BLaER1 treated with 17β-estradiol and CSF1 and Interleukin-3, amounts not matched to agents 10 nM and 100 nM (cell line): ENCODE measurements around the gene DNAAF6.

Source experiments
- H3K27ac ChIP-seq, 11 experiments: shearing (Covaris generic); formaldehyde crosslinking; 2 replicates each; pipeline ENCODE4 v1.8.1; 2022
- H3K27me3 ChIP-seq, 11 experiments: shearing (Covaris generic); formaldehyde crosslinking; 2 replicates each; pipeline ENCODE4 v1.8.1; 2022
- H3K36me3 ChIP-seq, 11 experiments: shearing (Covaris generic); formaldehyde crosslinking; 2 replicates each; pipeline ENCODE4 v1.8.1; 2022
- H3K4me1 ChIP-seq, 10 experiments: shearing (Covaris generic); formaldehyde crosslinking; 2 replicates each; pipeline ENCODE4 v1.8.1; 2022
- H3K4me2 ChIP-seq, 11 experiments: shearing (Covaris generic); formaldehyde crosslinking; 2 replicates each; pipeline ENCODE4 v1.8.1; 2022
- H3K4me3 ChIP-seq, 10 experiments: shearing (Covaris generic); formaldehyde crosslinking; 2 replicates each; pipeline ENCODE4 v1.8.1; 2022
- H3K9ac ChIP-seq, 11 experiments: shearing (Covaris generic); formaldehyde crosslinking; 2 replicates each; pipeline ENCODE4 v1.8.1; 2022
- H3K9me3 ChIP-seq, 11 experiments: shearing (Covaris generic); formaldehyde crosslinking; replicated peaks in 1 of 11; 2 replicates each; pipeline ENCODE4 v1.8.1; 2022
- H4K20me1 ChIP-seq, 11 experiments: shearing (Covaris generic); formaldehyde crosslinking; 2 replicates each; pipeline ENCODE4 v1.8.1; 2022
- Cebpa-rat ChIP-seq, 11 experiments: shearing (Covaris generic); IDR thresholded peaks; 2 replicates each; pipeline ENCODE4 v1.8.1; 2022

Gene DNAAF6

GRCh38 chrX:107272431-107272921 lies 66.1 kb downstream of the DNAAF6 start:
- Histone ChIP-seq H3K36me3 (no peaks in the 10 kb centered on the region), H4K20me1 (no peaks in the 10 kb centered on the region), H3K9ac (no peak overlapping the region), H3K9me3 (peaks cover 9 to 16% (median 14%) of the 10 kb centered on the region in 11 experiments; a peak in 19 of 22 replicates), H3K27me3 (peaks cover 42 to 87% (median 76%) of the 10 kb centered on the region in 11 experiments), H3K4me1 (no peaks in the 10 kb centered on the region), H3K27ac (no peak overlapping the region), H3K4me3 (no peak overlapping the region), H3K4me2 (no peak overlapping the region)
- TF ChIP-seq Cebpa-rat (IDR thresholded peaks at IDR 0.05), result no peak

GRCh38 chrX:107273795-107274194 lies 67.4 kb downstream of the DNAAF6 start:
- peaks cover 44 to 87% (median 76%) of the 10 kb centered on the region in 11 experiments; a peak in 21 of 22 replicates for H3K27me3 ChIP-seq
- H3K4me2 ChIP-seq, result no peak overlapping the region
- TF ChIP-seq Cebpa-rat (IDR thresholded peaks at IDR 0.05), result no peak
- no peaks in the 10 kb centered on the region for H3K36me3 ChIP-seq
- H3K9me3 ChIP-seq, result peaks cover 9 to 16% (median 14%) of the 10 kb centered on the region in 11 experiments; a peak in 19 of 22 replicates
- H3K9ac ChIP-seq, result no peak overlapping the region
- no peak overlapping the region for H3K27ac ChIP-seq
- no peak overlapping the region for H3K4me3 ChIP-seq
- no peaks in the 10 kb centered on the region for H4K20me1 ChIP-seq
- H3K4me1 ChIP-seq, result no peaks in the 10 kb centered on the region

- TF ChIP-seq Cebpa-rat (IDR thresholded peaks at IDR 0.05), result no peak
- Histone ChIP-seq H4K20me1 (no peaks in the 10 kb centered on the region; a peak in 3 of 22 replicates), H3K4me1 (no peaks in the 10 kb centered on the region)
Observed at GRCh38 chrX:107288676-107289075, 82.3 kb downstream of the DNAAF6 start.

GRCh38 chrX:107290019-107290418 lies 83.6 kb downstream of the DNAAF6 start:
- Histone ChIP-seq H3K9me3 (peaks cover 0 to 8% (median 0%) of the 10 kb centered on the region in 11 experiments; a peak in 1 of 22 replicates), H3K27me3 (peaks cover 40 to 89% (median 77%) of the 10 kb centered on the region in 11 experiments; a peak in 21 of 22 replicates), H3K4me1 (no peaks in the 10 kb centered on the region), H3K36me3 (no peaks in the 10 kb centered on the region), H4K20me1 (no peaks in the 10 kb centered on the region; a peak in 3 of 22 replicates), H3K27ac (no peak overlapping the region), H3K9ac (no peak overlapping the region), H3K4me3 (no peak overlapping the region), H3K4me2 (no peak overlapping the region)
- no peak for TF ChIP-seq Cebpa-rat (IDR thresholded peaks at IDR 0.05)

More at GRCh38 chrX:107288676-107289075, 82.3 kb downstream of the DNAAF6 start:
- H3K4me2 ChIP-seq, result no peak overlapping the region
- no peak overlapping the region for H3K4me3 ChIP-seq
- no peak overlapping the region for H3K27ac ChIP-seq
- H3K36me3 ChIP-seq, result no peaks in the 10 kb centered on the region
- peaks cover 0 to 8% (median 0%) of the 10 kb centered on the region in 11 experiments; a peak in 1 of 22 replicates for H3K9me3 ChIP-seq
- peaks cover 38 to 91% (median 77%) of the 10 kb centered on the region in 11 experiments; a peak in 21 of 22 replicates for H3K27me3 ChIP-seq
- H3K9ac ChIP-seq, result no peak overlapping the region

- no peak for TF ChIP-seq Cebpa-rat (IDR thresholded peaks at IDR 0.05)
- Histone ChIP-seq H3K9ac (no peak overlapping the region), H3K4me1 (no peaks in the 10 kb centered on the region), H3K27me3 (peaks cover 35 to 85% (median 73%) of the 10 kb centered on the region in 11 experiments; a peak in 21 of 22 replicates), H3K4me2 (no peak overlapping the region), H3K4me3 (no peak overlapping the region), H3K27ac (no peak overlapping the region), H3K36me3 (no peaks in the 10 kb centered on the region), H3K9me3 (peaks cover 0 to 9% (median 0%) of the 10 kb centered on the region in 11 experiments; a peak in 4 of 22 replicates), H4K20me1 (no peaks in the 10 kb centered on the region; a peak in 1 of 22 replicates)
Observed at GRCh38 chrX:107293056-107293455, 86.6 kb downstream of the DNAAF6 start.
